Ovary (tissue), 3 donors: ENCODE measurements around the gene SMARCB1.

Experiments used
- EP300 ChIP-seq: sonication (generic); formaldehyde crosslinking; IDR thresholded peaks from one replicate; pipeline ENCODE4 v1.6.1; 2017; ENCODE audit warnings: antibody characterized with exemption
- POLR2A ChIP-seq: fragments of 450-650 bp; IDR thresholded peaks from one replicate; pipeline ENCODE4 v1.6.1; 2017; ENCODE audit warnings: antibody characterized with exemption, mild to moderate bottlenecking, moderate library complexity
- TF ChIP-seq, protein P1 (sequence below), 3 donors: fragments of 450-650 bp in 2 of 3; fragments of 200-600 bp in 1 of 3; IDR thresholded peaks; one replicate each; pipeline versions ENCODE4 v1.5.1 to v1.8.0; 2016 to 2022; ENCODE audit warnings: antibody characterized with exemption in 3 of 3, mild to moderate bottlenecking in 1 of 3
- donor health status: DM: no; HTN: no; CAD: no.

GRCh38 chr22:23773483-23774113, 13.2 kb upstream of the SMARCB1 start:
- TF ChIP-seq, protein P1, sequence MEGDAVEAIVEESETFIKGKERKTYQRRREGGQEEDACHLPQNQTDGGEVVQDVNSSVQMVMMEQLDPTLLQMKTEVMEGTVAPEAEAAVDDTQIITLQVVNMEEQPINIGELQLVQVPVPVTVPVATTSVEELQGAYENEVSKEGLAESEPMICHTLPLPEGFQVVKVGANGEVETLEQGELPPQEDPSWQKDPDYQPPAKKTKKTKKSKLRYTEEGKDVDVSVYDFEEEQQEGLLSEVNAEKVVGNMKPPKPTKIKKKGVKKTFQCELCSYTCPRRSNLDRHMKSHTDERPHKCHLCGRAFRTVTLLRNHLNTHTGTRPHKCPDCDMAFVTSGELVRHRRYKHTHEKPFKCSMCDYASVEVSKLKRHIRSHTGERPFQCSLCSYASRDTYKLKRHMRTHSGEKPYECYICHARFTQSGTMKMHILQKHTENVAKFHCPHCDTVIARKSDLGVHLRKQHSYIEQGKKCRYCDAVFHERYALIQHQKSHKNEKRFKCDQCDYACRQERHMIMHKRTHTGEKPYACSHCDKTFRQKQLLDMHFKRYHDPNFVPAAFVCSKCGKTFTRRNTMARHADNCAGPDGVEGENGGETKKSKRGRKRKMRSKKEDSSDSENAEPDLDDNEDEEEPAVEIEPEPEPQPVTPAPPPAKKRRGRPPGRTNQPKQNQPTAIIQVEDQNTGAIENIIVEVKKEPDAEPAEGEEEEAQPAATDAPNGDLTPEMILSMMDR (IDR thresholded peaks at IDR 0.05), result no peak
- no peak for TF ChIP-seq POLR2A
- TF ChIP-seq EP300, result no peak
